Suppressor macrophage (primary cell): ENCODE measurements around the gene SNX12.

Experiments used
- DNase-seq, 4 experiments: peaks; one replicate each; pipeline ENCODE4 v3.0.0-alpha.2; 2020 to 2022

The SNX12 gene

DNA sequence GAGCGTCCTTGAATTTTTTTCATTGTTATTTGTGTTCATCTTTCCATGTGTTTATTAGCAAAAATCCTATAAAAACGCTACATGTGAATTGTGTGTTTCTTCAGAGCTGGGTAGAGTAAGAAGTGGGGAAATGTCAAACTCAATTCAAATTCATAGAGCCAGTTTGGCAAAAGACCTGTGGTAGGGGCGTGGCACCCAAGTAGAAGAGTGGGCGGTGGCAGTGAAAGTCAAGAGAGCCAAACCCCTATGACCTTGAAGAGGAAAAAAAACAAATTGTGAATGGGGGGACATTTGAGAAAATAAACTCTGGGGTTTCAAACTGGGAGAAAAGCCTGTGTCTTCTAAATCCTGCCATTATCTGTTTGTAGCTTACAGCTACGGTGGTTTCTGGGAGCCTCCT, 23.1 kb upstream of the SNX12 start:
- no peak for DNase-seq

GRCh38 chrX:71085900-71086299, 17.8 kb upstream of the SNX12 start:
- DNase-seq = no peak

- no peak for DNase-seq
Measured at GRCh38 chrX:71082822-71083221, 14.7 kb upstream of the SNX12 start.

GRCh38 chrX:71082124-71082647, 14.1 kb upstream of the SNX12 start:
- no peak for DNase-seq

DNA sequence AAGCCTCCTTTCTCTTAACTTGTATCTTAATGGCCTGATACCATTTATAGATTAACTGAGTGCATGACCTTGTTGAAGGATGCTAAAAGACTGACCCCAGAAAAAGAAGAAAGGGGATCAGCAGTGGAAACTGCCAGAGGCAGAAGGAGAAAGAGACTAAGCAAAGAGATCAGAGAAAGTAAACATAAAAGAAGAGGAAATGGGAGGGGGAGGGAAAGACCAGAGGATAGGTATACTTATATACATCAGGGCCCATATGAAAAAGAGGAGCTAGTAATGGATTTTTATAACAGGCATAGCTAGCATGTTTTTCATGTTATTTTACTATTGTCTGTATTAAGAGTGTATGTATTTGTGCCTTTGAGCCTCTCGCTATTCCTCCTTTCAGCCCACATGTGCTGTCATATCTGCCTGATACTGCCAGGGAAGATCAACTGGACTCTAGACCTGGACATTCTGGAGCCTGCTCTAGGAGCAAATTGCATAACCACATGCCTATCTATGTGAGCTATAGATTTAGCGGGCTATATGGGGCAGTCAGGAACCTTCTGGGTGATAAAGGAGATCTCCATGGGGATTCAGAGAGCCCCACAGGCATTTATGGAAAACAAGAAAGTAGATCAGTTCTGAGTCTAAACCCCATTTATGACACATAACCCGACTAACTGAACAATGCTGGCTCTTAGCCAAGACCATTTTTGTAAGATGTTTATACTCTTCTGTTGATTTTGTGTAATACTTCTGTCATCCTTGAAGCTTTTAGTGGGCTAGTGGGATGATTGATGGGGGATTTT, 13.4 kb upstream of the SNX12 start:
- no peak for DNase-seq

DNA sequence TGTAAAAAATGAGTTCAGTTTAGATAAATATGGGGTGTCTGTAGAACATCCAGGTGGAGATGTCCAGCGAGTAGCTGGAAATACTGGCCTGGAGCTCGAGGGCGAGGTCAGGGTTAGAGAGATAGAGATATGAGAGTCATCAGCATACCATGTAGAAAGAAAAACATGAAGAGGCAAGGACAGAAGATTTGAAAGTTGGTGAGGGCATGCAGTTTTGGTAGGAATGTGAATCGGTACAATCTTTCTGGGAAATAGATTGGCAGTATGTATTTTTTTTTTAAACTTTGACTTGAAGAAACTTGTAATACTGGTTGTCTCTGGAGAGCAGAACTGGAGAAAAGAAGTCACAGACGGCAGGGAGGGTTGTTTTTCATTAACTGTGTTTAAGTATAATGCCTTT, 2.4 kb upstream of the SNX12 start:
- no peak for DNase-seq

DNA sequence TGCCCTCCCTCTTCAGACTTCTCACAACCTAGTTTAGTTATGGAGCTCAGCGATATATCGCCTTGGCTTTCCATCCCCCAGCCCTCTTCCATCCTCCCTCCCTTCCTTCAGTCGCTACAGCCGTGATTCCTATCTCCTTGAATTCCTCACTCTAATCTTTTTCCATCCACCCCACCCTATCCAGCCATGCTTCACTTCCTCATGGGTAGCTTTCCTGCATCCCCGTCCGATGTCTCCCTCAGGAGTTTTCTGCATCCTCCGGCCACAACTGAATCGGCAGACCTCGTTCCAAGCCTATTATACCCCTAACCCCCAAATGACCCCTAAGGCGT, 456 bp downstream of the SNX12 start:
- no peak for DNase-seq

GRCh38 chrX:71067089-71067488, 1.0 kb downstream of the SNX12 start:
- DNase-seq = no peak

DNA sequence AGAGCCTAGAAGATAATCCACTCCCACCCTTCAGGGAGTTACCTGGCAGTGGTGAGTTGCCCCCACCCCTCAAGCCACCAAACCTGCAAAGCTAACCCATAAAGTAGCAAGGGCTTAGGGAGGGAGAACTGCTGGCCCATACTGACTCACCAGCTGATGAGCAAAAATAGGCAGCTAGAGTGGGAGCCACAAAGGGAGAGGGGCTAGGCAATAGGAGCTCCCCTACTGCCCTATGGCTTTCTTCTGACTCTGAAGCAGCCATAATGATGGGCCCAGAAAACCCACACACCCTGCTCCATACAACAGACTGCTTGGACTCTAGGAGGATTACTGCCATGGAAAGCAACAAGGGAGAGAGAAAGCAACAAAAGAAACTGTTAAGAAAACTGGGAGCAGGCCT, 8.0 kb downstream of the SNX12 start:
- DNase-seq = no peak

- DNase-seq = peak in 3 of 4 experiments; percentile 25 to 64 (median 56)
Measured at GRCh38 chrX:71057848-71058530, 10.1 kb downstream of the SNX12 start.

- peak in 2 of 4 experiments; percentile 46 to 50 for DNase-seq
Measured at GRCh38 chrX:71056867-71057266, 11.3 kb downstream of the SNX12 start.

- DNase-seq = peak; percentile 8 to 51 (median 34)
Measured at GRCh38 chrX:71053217-71053621, 14.9 kb downstream of the SNX12 start.

- peak; percentile 10 to 43 (median 19) for DNase-seq
Measured at GRCh38 chrX:71052721-71053120, 15.4 kb downstream of the SNX12 start.

DNA sequence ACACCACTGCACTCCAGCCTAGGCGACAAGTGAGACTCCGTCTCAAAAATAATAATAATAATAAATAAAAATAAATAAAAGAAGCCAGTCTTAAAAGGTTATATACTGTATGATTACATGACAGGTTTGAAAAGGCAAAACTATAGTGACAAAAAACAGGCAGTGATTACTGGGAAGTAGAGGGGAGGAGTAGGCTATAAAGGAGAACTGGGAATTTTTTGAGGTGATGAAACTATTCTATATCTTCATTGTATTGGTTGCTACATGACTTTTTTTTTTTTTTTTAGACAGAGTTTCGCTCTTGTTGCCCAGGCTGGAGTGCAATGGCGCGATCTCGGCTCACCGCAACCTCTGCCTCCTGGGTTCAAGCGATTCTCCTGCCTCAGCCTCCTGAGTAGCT, 20.2 kb downstream of the SNX12 start:
- DNase-seq = peak in 2 of 4 experiments; percentile 15 to 45

- DNase-seq = no peak
Measured at GRCh38 chrX:71017396-71017939, 50.7 kb downstream of the SNX12 start.
